ENCODE measurements around the gene AURKB. TPM values are rescaled to one million over a fixed set of nuclear protein-coding genes. Genes with fewer than 3 reads are reported as not detected.
A peak's percentile ranks its signal among the peaks of the same experiment; 100 is the strongest.

AURKB gene
- total and polyA plus RNA-seq, 2 of the 4 experiments (the other 2 are of a cell fraction) = 45.9 to 62.0 TPM

GRCh38 chr17:8162233-8162996 lies 48.0 kb downstream of the AURKB start, which contains the start of gene VAMP2:
Gene VAMP2 (minus strand): TSS chr17:8162948. CDS start chr17:8162879, 69 bp downstream.
- Histone ChIP-seq H2BK20ac (ENCODE audit: low read depth, low read length) (peak within 1 kb of the TSS; percentile 3; the same call in 1 of the 2 replicates), H2BK120ac (ENCODE audit: low read depth, low read length) (peak within 1 kb of the TSS; percentile 50), H2BK5ac (ENCODE audit: low read depth, low read length, poor library complexity, severe bottlenecking) (peak within 1 kb of the TSS; percentile 87), H4K5ac (ENCODE audit: low read depth, low read length) (peak within 1 kb of the TSS; percentile 99), H3K4me1 (ENCODE audit: control insufficient read depth, insufficient read depth, low read length) (peaks cover 26% of the 10 kb centered on the region), H3K4me3 (ENCODE audit: insufficient read depth, low read depth, low read length) (peak within 1 kb of the TSS; percentile 99), H3K14ac (replicated peaks; ENCODE audit: low read depth, low read length) (peak within 1 kb of the TSS; percentile 87), H2AFZ (replicated peaks; ENCODE audit: low read length, poor library complexity) (peak within 1 kb of the TSS; percentile 97), H3K4ac (ENCODE audit: low read depth, low read length) (peak within 1 kb of the TSS; percentile 86), H3K9me3 (ENCODE audit: control insufficient read depth, insufficient read depth, low read length) (no peaks in the 10 kb centered on the region), H3K9ac (ENCODE audit: low read depth, low read length) (peak within 1 kb of the TSS; percentile 93), H3K23ac (ENCODE audit: low read depth, low read length) (peak within 1 kb of the TSS; percentile 94), H3K18ac (ENCODE audit: low read depth, low read length) (peak within 1 kb of the TSS; percentile 89), H4K20me1 (ENCODE audit: insufficient read depth, low read length) (peaks cover 14% of the 10 kb centered on the region), H3K56ac (ENCODE audit: extremely low read depth, insufficient read depth, low read length) (peak within 1 kb of the TSS; percentile 10), H4K91ac (ENCODE audit: insufficient read depth, low read depth, low read length) (peak within 1 kb of the TSS; percentile 91), H3K79me1 (ENCODE audit: low read depth in 1 of 2, low read length in 2 of 2) (peaks cover 21 to 39% of the 10 kb centered on the region in 2 experiments), H3K36me3 (ENCODE audit: control insufficient read depth, insufficient read depth, low read length) (peaks cover 15% of the 10 kb centered on the region), H2AK5ac (ENCODE audit: low read depth, low read length) (peak within 1 kb of the TSS; percentile 98), H3K27ac (ENCODE audit: insufficient read depth, low read length) (peak within 1 kb of the TSS; percentile 93), H2BK15ac (ENCODE audit: low read depth, low read length) (peak within 1 kb of the TSS; percentile 15; the same call in 1 of the 3 replicates), H3K27me3 (ENCODE audit: control insufficient read depth, insufficient read depth, low read length) (no peaks in the 10 kb centered on the region), H4K8ac (ENCODE audit: low read depth in 2 of 2, low read length in 2 of 2) (peak within 1 kb of the TSS; percentile 93 to 98), H3K9me1 (ENCODE audit: insufficient read depth, low read length) (peaks cover 7% of the 10 kb centered on the region), H3K4me2 (ENCODE audit: low read depth, low read length) (peak within 1 kb of the TSS; percentile 96), H2AK9ac (replicated peaks; ENCODE audit: low read depth, low read length, poor library complexity) (peak within 1 kb of the TSS; percentile 99)
- in situ Hi-C loops (cut with MboI; ENCODE audit: low sequenced_read_pairs) = loop anchor here (25.0 kb wide), 1 partner anchor 925 kb away; the partner anchor contains the start of genes DVL2, GABARAP and PHF23
- intact Hi-C loops (cut with micrococcal nuclease) = no loop called here
- DNase-seq = peak; percentile 50
- TF ChIP-seq POLR2A (IDR thresholded peaks at IDR 0.05; ENCODE audit: low read depth, low read length) (peak; percentile 83), CEBPB (IDR thresholded peaks at IDR 0.05; ENCODE audit: low read depth, low read length) (no peak), RAD21 (IDR thresholded peaks at IDR 0.05; ENCODE audit: low read length) (no peak), CHD1 (IDR thresholded peaks at IDR 0.05; ENCODE audit: low read depth, low read length) (peak; percentile 54; the same call in 1 of the 2 replicates), MXI1 (IDR thresholded peaks at IDR 0.05; ENCODE audit: borderline replicate concordance, low read depth, low read length) (peak; percentile 48; the same call in 1 of the 2 replicates), RFX5 (IDR thresholded peaks at IDR 0.05; ENCODE audit: low read depth, low read length) (no peak), MAZ (IDR thresholded peaks at IDR 0.05; ENCODE audit: borderline replicate concordance, low read depth, low read length) (peak; percentile 50; the same call in 1 of the 2 replicates)
- peak; percentile 71 for ATAC-seq (ENCODE audit: low read depth)
- no TSS peak for BruUV-seq (replicated peaks)
- CTCF ChIA-PET = no interaction called here
- dilution Hi-C loops (cut with HindIII; ENCODE audit: low sequenced_read_pairs, unreplicated experiment) = no loop called here
- WGBS, 2 experiments (ENCODE audit: extremely low coverage in 2 of 2, insufficient read length in 1 of 2) = 1% methylated on average over 37 of the region's 75 CpGs; no CpG with 5 or more reads in 1 of the 2 experiments
- POLR2A ChIA-PET (ENCODE audit: unreplicated experiment) = no interaction called here
